Activated T-helper 1 cell treated with anti-CD3 and anti-CD28 coated beads, Interleukin-2, amount 50 U/mL, for 16 hours (primary cell): Measurements from ENCODE around the gene DNAJC25.
"Not testable (repeated sequence)": the region's sequence is repeated elsewhere in the genome, so short reads cannot be mapped to it uniquely, and the experiment has no call there.

Source experiments
- DNase-seq, 2 donors: peaks; one replicate each; pipeline ENCODE4 v3.0.0-alpha.2; 2020; ENCODE audit warnings: low read depth in 1 of 2, low spot score in 1 of 2

DNAJC25 gene

GRCh38 chr9:111663301-111663823 is 32.2 kb downstream of the DNAJC25 start:
- no peak for DNase-seq

- no peak for DNase-seq
These were observed 37.0 kb downstream of the DNAJC25 start for GRCh38 chr9:111668026-111668573.

GRCh38 chr9:111668601-111669000 is 37.5 kb downstream of the DNAJC25 start:
- DNase-seq, result not testable (repeated sequence)

- DNase-seq, result no peak
These were observed 43.2 kb downstream of the DNAJC25 start for GRCh38 chr9:111674319-111674718.

GRCh38 chr9:111676116-111676515 is 45.0 kb downstream of the DNAJC25 start:
- DNase-seq, result no peak

- no peak for DNase-seq
These were observed 47.2 kb downstream of the DNAJC25 start for GRCh38 chr9:111678293-111678692.

- no peak for DNase-seq
These were observed 48.1 kb downstream of the DNAJC25 start for GRCh38 chr9:111679199-111679598.

GRCh38 chr9:111683392-111683791 is 52.3 kb downstream of the DNAJC25 start:
- DNase-seq, result no peak

GRCh38 chr9:111691672-111692329 is 60.7 kb downstream of the DNAJC25 start:
- DNase-seq, result no peak

- DNase-seq, result no peak
These were observed 65.7 kb downstream of the DNAJC25 start for GRCh38 chr9:111696796-111697195.

- DNase-seq, result no peak
These were observed 69.6 kb downstream of the DNAJC25 start for GRCh38 chr9:111700776-111701175.
